ENCODE results near the gene SMTNL2.
"Not testable (repeated sequence)": the region's sequence is repeated elsewhere in the genome, so short reads cannot be mapped to it uniquely, and the experiment has no call there.

Gene SMTNL2

GRCh38 chr17:4582101-4582501 lies 2.2 kb upstream of the SMTNL2 start:
- H3K4me1 Mint-ChIP-seq (ENCODE audit: low read depth), result peaks cover 2% of the 10 kb centered on the region
- peaks cover 47% of the 10 kb centered on the region for H3K27me3 Mint-ChIP-seq (ENCODE audit: low read depth)

GRCh38 chr17:4582691-4583090 lies 1.6 kb upstream of the SMTNL2 start:
- Mint-ChIP-seq H3K9me3 (no peaks in the 10 kb centered on the region), H3K27me3 (ENCODE audit: low read depth) (peaks cover 49% of the 10 kb centered on the region), H3K4me1 (ENCODE audit: low read depth) (peaks cover 2% of the 10 kb centered on the region), H3K36me3 (ENCODE audit: low read depth) (no peaks in the 10 kb centered on the region), H3K4me3 (no peak overlapping the region), H3K27ac (no peak overlapping the region)

More at GRCh38 chr17:4582101-4582501, 2.2 kb upstream of the SMTNL2 start:
- Mint-ChIP-seq H3K27ac (no peak overlapping the region), H3K9me3 (no peaks in the 10 kb centered on the region), H3K4me3 (no peak overlapping the region), H3K36me3 (ENCODE audit: low read depth) (no peaks in the 10 kb centered on the region)

GRCh38 chr17:4583206-4583605 lies 1.1 kb upstream of the SMTNL2 start:
- Mint-ChIP-seq H3K4me3 (no peak overlapping the region), H3K9me3 (no peaks in the 10 kb centered on the region), H3K4me1 (ENCODE audit: low read depth) (peaks cover 2% of the 10 kb centered on the region), H3K27ac (no peak overlapping the region), H3K27me3 (ENCODE audit: low read depth) (peaks cover 49% of the 10 kb centered on the region), H3K36me3 (ENCODE audit: low read depth) (no peaks in the 10 kb centered on the region)

GRCh38 chr17:4583782-4584100 lies 588 bp upstream of the SMTNL2 start:
- Mint-ChIP-seq H3K9me3 (no peaks in the 10 kb centered on the region), H3K36me3 (ENCODE audit: low read depth) (no peaks in the 10 kb centered on the region), H3K4me3 (peak overlapping the region; percentile 36), H3K4me1 (ENCODE audit: low read depth) (peaks cover 2% of the 10 kb centered on the region), H3K27me3 (ENCODE audit: low read depth) (peaks cover 54% of the 10 kb centered on the region), H3K27ac (no peak overlapping the region)

- peaks cover 54% of the 10 kb centered on the region for H3K27me3 Mint-ChIP-seq (ENCODE audit: low read depth)
- H3K9me3 Mint-ChIP-seq, result no peaks in the 10 kb centered on the region
- H3K4me3 Mint-ChIP-seq, result no peak overlapping the region
- H3K4me1 Mint-ChIP-seq (ENCODE audit: low read depth), result peaks cover 2% of the 10 kb centered on the region
- H3K36me3 Mint-ChIP-seq (ENCODE audit: low read depth), result no peaks in the 10 kb centered on the region
- H3K27ac Mint-ChIP-seq, result no peak overlapping the region
These were observed 748 bp downstream of the SMTNL2 start for GRCh38 chr17:4584917-4585637.

GRCh38 chr17:4585638-4585994 lies 1.3 kb downstream of the SMTNL2 start:
- Mint-ChIP-seq H3K27me3 (ENCODE audit: low read depth) (peaks cover 59% of the 10 kb centered on the region), H3K4me1 (ENCODE audit: low read depth) (peaks cover 2% of the 10 kb centered on the region), H3K27ac (no peak overlapping the region), H3K4me3 (no peak overlapping the region), H3K36me3 (ENCODE audit: low read depth) (no peaks in the 10 kb centered on the region), H3K9me3 (no peaks in the 10 kb centered on the region)

- Mint-ChIP-seq H3K4me3 (no peak overlapping the region), H3K9me3 (no peaks in the 10 kb centered on the region), H3K27ac (no peak overlapping the region), H3K27me3 (ENCODE audit: low read depth) (peaks cover 57% of the 10 kb centered on the region), H3K36me3 (ENCODE audit: low read depth) (no peaks in the 10 kb centered on the region), H3K4me1 (ENCODE audit: low read depth) (peaks cover 2% of the 10 kb centered on the region)
These were observed 1.7 kb downstream of the SMTNL2 start for GRCh38 chr17:4586043-4586442.

GRCh38 chr17:4587195-4587594 lies 2.9 kb downstream of the SMTNL2 start:
- no peaks in the 10 kb centered on the region for H3K9me3 Mint-ChIP-seq
- H3K36me3 Mint-ChIP-seq (ENCODE audit: low read depth), result no peaks in the 10 kb centered on the region
- no peak overlapping the region for H3K4me3 Mint-ChIP-seq
- no peak overlapping the region for H3K27ac Mint-ChIP-seq
- peaks cover 2% of the 10 kb centered on the region for H3K4me1 Mint-ChIP-seq (ENCODE audit: low read depth)
- H3K27me3 Mint-ChIP-seq (ENCODE audit: low read depth), result peaks cover 52% of the 10 kb centered on the region

- Mint-ChIP-seq H3K4me3 (no peak overlapping the region), H3K27ac (no peak overlapping the region), H3K9me3 (no peaks in the 10 kb centered on the region), H3K4me1 (ENCODE audit: low read depth) (peaks cover 2% of the 10 kb centered on the region), H3K27me3 (ENCODE audit: low read depth) (peaks cover 47% of the 10 kb centered on the region), H3K36me3 (ENCODE audit: low read depth) (no peaks in the 10 kb centered on the region)
These were observed 3.5 kb downstream of the SMTNL2 start for GRCh38 chr17:4587803-4588202.

- peaks cover 2% of the 10 kb centered on the region for H3K4me1 Mint-ChIP-seq (ENCODE audit: low read depth)
- no peaks in the 10 kb centered on the region for H3K9me3 Mint-ChIP-seq
- H3K27me3 Mint-ChIP-seq (ENCODE audit: low read depth), result peaks cover 41% of the 10 kb centered on the region
- no peak overlapping the region for H3K4me3 Mint-ChIP-seq
- no peaks in the 10 kb centered on the region for H3K36me3 Mint-ChIP-seq (ENCODE audit: low read depth)
- H3K27ac Mint-ChIP-seq, result no peak overlapping the region
These were observed 4.1 kb downstream of the SMTNL2 start for GRCh38 chr17:4588391-4588790.

- H3K27ac Mint-ChIP-seq, result no peak overlapping the region
These were observed 4.7 kb downstream of the SMTNL2 start for GRCh38 chr17:4588898-4589625.

GRCh38 chr17:4590042-4590441 lies 5.7 kb downstream of the SMTNL2 start:
- peaks cover 33% of the 10 kb centered on the region for H3K27me3 Mint-ChIP-seq (ENCODE audit: low read depth)
- not testable (repeated sequence) for H3K4me1 Mint-ChIP-seq (ENCODE audit: low read depth); H3K27ac Mint-ChIP-seq; H3K4me3 Mint-ChIP-seq; H3K9me3 Mint-ChIP-seq; H3K36me3 Mint-ChIP-seq (ENCODE audit: low read depth)

More at GRCh38 chr17:4588898-4589625, 4.7 kb downstream of the SMTNL2 start:
- Mint-ChIP-seq H3K4me1 (ENCODE audit: low read depth) (no peaks in the 10 kb centered on the region), H3K4me3 (no peak overlapping the region), H3K27me3 (ENCODE audit: low read depth) (peaks cover 34% of the 10 kb centered on the region), H3K9me3 (no peaks in the 10 kb centered on the region), H3K36me3 (ENCODE audit: low read depth) (no peaks in the 10 kb centered on the region)

- Mint-ChIP-seq H3K36me3 (ENCODE audit: low read depth) (no peaks in the 10 kb centered on the region), H3K27ac (no peak overlapping the region), H3K27me3 (ENCODE audit: low read depth) (peaks cover 23% of the 10 kb centered on the region), H3K4me3 (no peak overlapping the region), H3K4me1 (ENCODE audit: low read depth) (peaks cover 3% of the 10 kb centered on the region), H3K9me3 (no peaks in the 10 kb centered on the region)
These were observed 6.7 kb downstream of the SMTNL2 start for GRCh38 chr17:4590981-4591453.

- Mint-ChIP-seq H3K27ac (no peak overlapping the region), H3K27me3 (ENCODE audit: low read depth) (peaks cover 18% of the 10 kb centered on the region), H3K36me3 (ENCODE audit: low read depth) (no peaks in the 10 kb centered on the region), H3K4me3 (no peak overlapping the region), H3K4me1 (ENCODE audit: low read depth) (peaks cover 3% of the 10 kb centered on the region), H3K9me3 (no peaks in the 10 kb centered on the region)
These were observed 7.2 kb downstream of the SMTNL2 start for GRCh38 chr17:4591529-4591928.

GRCh38 chr17:4592240-4593005 lies 8.1 kb downstream of the SMTNL2 start:
- Mint-ChIP-seq H3K27me3 (ENCODE audit: low read depth) (peaks cover 11% of the 10 kb centered on the region), H3K27ac (no peak overlapping the region), H3K4me3 (no peak overlapping the region)

More at GRCh38 chr17:4592240-4593005, 8.1 kb downstream of the SMTNL2 start:
- Mint-ChIP-seq H3K9me3 (no peaks in the 10 kb centered on the region), H3K36me3 (ENCODE audit: low read depth) (no peaks in the 10 kb centered on the region), H3K4me1 (ENCODE audit: low read depth) (peaks cover 3% of the 10 kb centered on the region)

All from T-helper 1 cell treated with Interleukin-12 subunit alpha and Interleukin-12 subunit beta and Interleukin-4 antibody, amounts not matched to agents 30 μg/mL and 1 μg/mL, for 36 hours (primary cell).